Measurements from ENCODE around the gene ZNF738.
"Not testable (repeated sequence)": the region's sequence is repeated elsewhere in the genome, so short reads cannot be mapped to it uniquely, and the experiment has no call there.

Gene ZNF738

GRCh38 chr19:21358768-21359451 is at the start of gene ZNF738:
ZNF738 (plus strand) TSS chr19:21359000; CDS start chr19:21359141, 141 bp downstream.
- DNase-seq: peak; percentile 97

- not testable (repeated sequence) for DNase-seq
Measured at GRCh38 chr19:21312807-21313206, 46.0 kb upstream of the ZNF738 start.

GRCh38 chr19:21314676-21315075 is 44.1 kb upstream of the ZNF738 start:
- no peak for DNase-seq

GRCh38 chr19:21317821-21318220 is 41.0 kb upstream of the ZNF738 start:
- no peak for DNase-seq

GRCh38 chr19:21321134-21321533 is 37.7 kb upstream of the ZNF738 start:
- no peak for DNase-seq

- no peak for DNase-seq
Measured at GRCh38 chr19:21321996-21322395, 36.8 kb upstream of the ZNF738 start.

- no peak for DNase-seq
Measured at GRCh38 chr19:21322528-21322927, 36.3 kb upstream of the ZNF738 start.

GRCh38 chr19:21323000-21323399 is 35.8 kb upstream of the ZNF738 start:
- peak; percentile 56 for DNase-seq

- DNase-seq: no peak
Measured at GRCh38 chr19:21326169-21326568, 32.6 kb upstream of the ZNF738 start.

GRCh38 chr19:21328406-21328805 is 30.4 kb upstream of the ZNF738 start:
- peak; percentile 58 for DNase-seq

- DNase-seq: peak; percentile 98
Measured at GRCh38 chr19:21328885-21329605, 29.8 kb upstream of the ZNF738 start, which contains the start of gene ZNF708. ZNF708 (minus strand) TSS chr19:21329410; CDS start chr19:21329212, 198 bp downstream.

- DNase-seq: peak; percentile 12
Measured at GRCh38 chr19:21335721-21336120, 23.1 kb upstream of the ZNF738 start.

GRCh38 chr19:21344841-21345240 is 14.0 kb upstream of the ZNF738 start:
- not testable (repeated sequence) for DNase-seq

GRCh38 chr19:21352830-21353229 is 6.0 kb upstream of the ZNF738 start:
- no peak for DNase-seq

GRCh38 chr19:21362291-21362690 is 3.5 kb downstream of the ZNF738 start:
- DNase-seq: no peak

- no peak for DNase-seq
Measured at GRCh38 chr19:21383980-21384582, 25.3 kb downstream of the ZNF738 start.

- no peak for DNase-seq
Measured at GRCh38 chr19:21396121-21396520, 37.3 kb downstream of the ZNF738 start.

GRCh38 chr19:21396893-21397572 is 38.2 kb downstream of the ZNF738 start, which contains the start of gene ZNF493:
ZNF493 (plus strand) TSS chr19:21397133; CDS start chr19:21397238, 105 bp downstream.
- DNase-seq: peak; percentile 97

GRCh38 chr19:21398851-21399250 is 40.1 kb downstream of the ZNF738 start:
- DNase-seq: no peak

- no peak for DNase-seq
Measured at GRCh38 chr19:21402303-21402985, 43.6 kb downstream of the ZNF738 start.

- DNase-seq: no peak
Measured at GRCh38 chr19:21410166-21410565, 51.4 kb downstream of the ZNF738 start.

GRCh38 chr19:21422244-21422643 is 63.4 kb downstream of the ZNF738 start:
- no peak for DNase-seq

Data from hematopoietic multipotent progenitor cell treated with erythropoietin and hydrocortisone succinate and interleukin-3 and kit ligand, for 4 days (in vitro differentiated cells).